Measurements from ENCODE around the gene TMEM88. TPM values are rescaled to one million over a fixed set of nuclear protein-coding genes. Genes with fewer than 3 reads are reported as not detected.

Gene TMEM88
- total and polyA plus RNA-seq, 2 of the 8 experiments (the other 6 are each of a cell fraction or from before 2014, with no cell fraction given): 0.69 to 8.8 TPM

- TF ChIP-seq SIN3A (conservative IDR thresholded peaks at IDR 0.05 in 1 of 2, IDR thresholded peaks at IDR 0.05 in 1 of 2; ENCODE audit: low read depth in 1 of 2, low read length in 2 of 2): peak in 1 of 2 experiments; percentile 58; a peak in 1 of 4 replicates
- TF ChIP-seq POLR2A (IDR thresholded peaks at IDR 0.05; ENCODE audit: control extremely low read depth in 1 of 2, low read depth in 2 of 2, low read length in 2 of 2): peak in 1 of 2 experiments; percentile 20; a peak in 1 of 3 replicates
- no peak for TF ChIP-seq CTBP2 (IDR thresholded peaks at IDR 0.05; ENCODE audit: borderline replicate concordance, insufficient read depth, insufficient read length, low read length)
- TF ChIP-seq RNF2 (IDR thresholded peaks at IDR 0.05; ENCODE audit: borderline replicate concordance, low read depth, low read length, missing control alignments, poor library complexity, severe bottlenecking): no peak
- TF ChIP-seq PHF8 (conservative IDR thresholded peaks at IDR 0.05; ENCODE audit: low read depth, low read length): 0 out of 2 replicates have a peak, but pooled peaks have one; percentile 7
- peak; percentile 86 for TF ChIP-seq SP1 (IDR thresholded peaks at IDR 0.05; ENCODE audit: low read depth, low read length)
- TF ChIP-seq RXRA (IDR thresholded peaks at IDR 0.05; ENCODE audit: insufficient read depth, low read depth, low read length): peak; percentile 89
- no peak for TF ChIP-seq TAF1 (IDR thresholded peaks at IDR 0.05; ENCODE audit: low read depth, low read length)
- 0 out of 2 replicates have a peak, but pooled peaks have one; percentile 38 for TF ChIP-seq MAX (IDR thresholded peaks at IDR 0.05)
- TF ChIP-seq EZH2 (IDR thresholded peaks at IDR 0.05; ENCODE audit: low read depth, low read length, severe bottlenecking): peak; percentile 19
- TF ChIP-seq CHD2 (IDR thresholded peaks at IDR 0.05; ENCODE audit: low read length): peak; percentile 71
- no peak for TF ChIP-seq TAF7 (optimal IDR thresholded peaks at IDR 0.05; ENCODE audit: borderline replicate concordance, low read depth, low read length)
- no peak for TF ChIP-seq YY1 (IDR thresholded peaks at IDR 0.05; ENCODE audit: low read depth, low read length)
Measured at GRCh38 chr17:7844292-7845154, 10.3 kb upstream of the TMEM88 start (continued).
